Mesenchymal stem cell (in vitro differentiated cells and primary cell): ENCODE measurements around the gene CBLB.

ENCODE experiments used
- DNase-seq: peaks from one replicate; pipeline ENCODE4 v3.0.0-alpha.2; 2013
- H2AFZ ChIP-seq: one replicate; pipeline ENCODE4 v1.6.1; 2013; ENCODE audit warnings: low read depth, mild to moderate bottlenecking, control low read depth, inconsistent platforms, low read length, moderate library complexity
- H2AK5ac ChIP-seq: 2 replicates; pipeline ENCODE4 v1.6.1; 2013; ENCODE audit warnings: low read length, moderate library complexity, mild to moderate bottlenecking, inconsistent platforms; ENCODE audit not compliant: severe bottlenecking
- H2BK120ac ChIP-seq: one replicate; pipeline ENCODE4 v1.6.1; 2013; ENCODE audit warnings: low read depth, mild to moderate bottlenecking, inconsistent platforms, low read length, moderate library complexity
- H2BK12ac ChIP-seq, 2 experiments: one replicate each; pipeline ENCODE4 v1.6.1; 2013; ENCODE audit warnings: inconsistent platforms in 2 of 2, low read length in 2 of 2, mild to moderate bottlenecking in 2 of 2, moderate library complexity in 2 of 2, control low read depth in 1 of 2
- H2BK15ac ChIP-seq: one replicate; pipeline ENCODE4 v1.6.1; 2013; ENCODE audit warnings: mild to moderate bottlenecking, low read depth, inconsistent platforms; ENCODE audit not compliant: poor library complexity, severe bottlenecking
- H2BK5ac ChIP-seq: 2 replicates; pipeline ENCODE4 v1.6.1; 2013; ENCODE audit warnings: low read depth, mild to moderate bottlenecking, low read length, control low read depth, inconsistent platforms; ENCODE audit not compliant: poor library complexity, severe bottlenecking
- H3K14ac ChIP-seq, 2 experiments: one replicate each; pipeline ENCODE4 v1.6.1; 2013; ENCODE audit warnings: inconsistent platforms in 2 of 2, low read length in 2 of 2, control low read depth in 1 of 2, mild to moderate bottlenecking in 1 of 2, moderate library complexity in 1 of 2
- H3K18ac ChIP-seq, 2 experiments: one replicate each; pipeline ENCODE4 v1.6.1; 2013; ENCODE audit warnings: inconsistent platforms in 2 of 2, low read length in 2 of 2, control low read depth in 1 of 2, low read depth in 1 of 2, mild to moderate bottlenecking in 1 of 2
- H3K23ac ChIP-seq, 2 experiments: one replicate each; pipeline ENCODE4 v1.6.1; 2013; ENCODE audit warnings: inconsistent platforms in 2 of 2, low read length in 2 of 2, mild to moderate bottlenecking in 2 of 2, moderate library complexity in 2 of 2, control low read depth in 1 of 2
- H3K27ac ChIP-seq: 2 replicates; pipeline ENCODE4 v1.5.1; 2013; ENCODE audit warnings: mild to moderate bottlenecking, moderate library complexity, low read length, control low read depth, inconsistent platforms; ENCODE audit not compliant: poor library complexity, severe bottlenecking
- H3K27me3 ChIP-seq, 2 experiments: 2 replicates each; pipeline versions ENCODE4 v1.6.1 to v1.7.0; 2013; ENCODE audit warnings: low read length in 2 of 2, mild to moderate bottlenecking in 2 of 2, moderate library complexity in 2 of 2, control low read depth in 1 of 2, inconsistent platforms in 1 of 2; ENCODE audit not compliant: control insufficient read depth in 1 of 2, insufficient read depth in 1 of 2
- H3K36me3 ChIP-seq, 2 experiments: 2 replicates each; pipeline versions ENCODE4 v1.6.1 to v1.7.0; 2013; ENCODE audit warnings: low read length in 2 of 2, control low read depth in 1 of 2, inconsistent platforms in 1 of 2, low read depth in 1 of 2, mild to moderate bottlenecking in 1 of 2; ENCODE audit not compliant: insufficient read depth in 2 of 2, control insufficient read depth in 1 of 2
- H3K4ac ChIP-seq, 2 experiments: one replicate each; pipeline ENCODE4 v1.6.1; 2013; ENCODE audit warnings: inconsistent platforms in 2 of 2, low read length in 2 of 2, mild to moderate bottlenecking in 2 of 2, moderate library complexity in 2 of 2, control low read depth in 1 of 2, low read depth in 1 of 2
- H3K4me1 ChIP-seq: 2 replicates; pipeline ENCODE4 v1.6.1; 2013; ENCODE audit warnings: low read depth, low read length, control low read depth; ENCODE audit not compliant: control insufficient read depth, insufficient read depth
- H3K4me2 ChIP-seq: 2 replicates; pipeline ENCODE4 v1.6.1; 2013; ENCODE audit warnings: low read length, mild to moderate bottlenecking, inconsistent platforms; ENCODE audit not compliant: poor library complexity, severe bottlenecking
- H3K4me3 ChIP-seq, 2 experiments: 2 replicates each; pipeline versions ENCODE4 v1.5.1 to v1.7.0; 2013; ENCODE audit warnings: low read length in 2 of 2, mild to moderate bottlenecking in 2 of 2, control low read depth in 1 of 2, low read depth in 1 of 2; ENCODE audit not compliant: insufficient read depth in 1 of 2
- H3K79me1 ChIP-seq: replicated peaks from 2 replicates; pipeline ENCODE4 v1.6.1; 2013; ENCODE audit warnings: mild to moderate bottlenecking, control low read depth, low read length, inconsistent platforms; ENCODE audit not compliant: poor library complexity, severe bottlenecking
- H3K9ac ChIP-seq: 2 replicates; pipeline ENCODE4 v1.7.0; 2013; ENCODE audit warnings: mild to moderate bottlenecking, low read length, moderate library complexity
- H3K9me3 ChIP-seq: 2 replicates; pipeline ENCODE4 v1.7.0; 2013; ENCODE audit warnings: mild to moderate bottlenecking, low read length; ENCODE audit not compliant: control insufficient read depth
- H4K8ac ChIP-seq: one replicate; pipeline ENCODE4 v1.6.1; 2013; ENCODE audit warnings: inconsistent platforms, mild to moderate bottlenecking, low read length, moderate library complexity
- H4K91ac ChIP-seq: one replicate; pipeline ENCODE4 v1.6.1; 2013; ENCODE audit warnings: mild to moderate bottlenecking, low read length, inconsistent platforms
- WGBS: methylation state at CpG from one replicate; pipeline ENCODE4 v1.1.7; 2013; ENCODE audit warnings: mixed read lengths; 5-methylcytosine and 5-hydroxymethylcytosine counted together

CBLB gene

GRCh38 chr3:105790534-105790933 lies 78.3 kb downstream of the CBLB start:
- Histone ChIP-seq H4K91ac (no peak overlapping the region), H3K23ac (no peak overlapping the region), H2BK12ac (peak overlapping the region; percentile 3 to 96), H3K27me3 (no peaks in the 10 kb centered on the region), H4K8ac (no peak overlapping the region), H2BK120ac (no peak overlapping the region), H2AK5ac (peak overlapping the region; percentile 10), H2BK5ac (no peak overlapping the region), H3K4ac (peak overlapping the region in 1 of 2 experiments; percentile 73), H3K14ac (peak overlapping the region in 1 of 2 experiments; percentile 76), H3K79me1 (peaks cover 16% of the 10 kb centered on the region), H3K9ac (peak overlapping the region; percentile 84), H3K36me3 (no peaks in the 10 kb centered on the region), H2BK15ac (no peak overlapping the region), H3K4me1 (peaks cover 4% of the 10 kb centered on the region), H3K4me2 (no peak overlapping the region), H3K4me3 (peak overlapping the region in 1 of 2 experiments; percentile 34), H3K27ac (peak overlapping the region; percentile 19), H2AFZ (no peak overlapping the region), H3K18ac (peak overlapping the region; percentile 72 to 80), H3K9me3 (no peaks in the 10 kb centered on the region)
- DNase-seq = no peak
- WGBS = 95% methylated on average over 1 of the region's 2 CpGs

GRCh38 chr3:105788593-105788992 lies 80.2 kb downstream of the CBLB start:
- no peak overlapping the region for H2AFZ ChIP-seq
- no peak overlapping the region for H4K91ac ChIP-seq
- H3K79me1 ChIP-seq = peaks cover 20% of the 10 kb centered on the region
- H2BK5ac ChIP-seq = no peak overlapping the region
- H3K4ac ChIP-seq = no peak overlapping the region
- H2AK5ac ChIP-seq = no peak overlapping the region
- H3K18ac ChIP-seq = no peak overlapping the region
- no peak overlapping the region for H2BK120ac ChIP-seq
- no peaks in the 10 kb centered on the region for H3K27me3 ChIP-seq
- H3K36me3 ChIP-seq = no peaks in the 10 kb centered on the region
- H3K23ac ChIP-seq = no peak overlapping the region
- H3K4me3 ChIP-seq = no peak overlapping the region
- no peak overlapping the region for H2BK15ac ChIP-seq
- DNase-seq = no peak
- no peak overlapping the region for H2BK12ac ChIP-seq
- no peak overlapping the region for H3K14ac ChIP-seq
- H3K9ac ChIP-seq = no peak overlapping the region
- WGBS = 96% methylated on average over 3 of the region's 3 CpGs
- no peak overlapping the region for H3K4me2 ChIP-seq
- H3K27ac ChIP-seq = no peak overlapping the region
- peaks cover 4% of the 10 kb centered on the region for H3K4me1 ChIP-seq
- no peak overlapping the region for H4K8ac ChIP-seq
- no peaks in the 10 kb centered on the region for H3K9me3 ChIP-seq

- H3K36me3 ChIP-seq = no peaks in the 10 kb centered on the region
- H3K18ac ChIP-seq = no peak overlapping the region
- H3K4ac ChIP-seq = no peak overlapping the region
- no peak overlapping the region for H2AFZ ChIP-seq
- H3K9ac ChIP-seq = no peak overlapping the region
- WGBS = 96% methylated on average over 2 of the region's 2 CpGs
- H3K79me1 ChIP-seq = peaks cover 20% of the 10 kb centered on the region
- no peak overlapping the region for H2BK5ac ChIP-seq
- H3K27ac ChIP-seq = no peak overlapping the region
- peaks cover 4% of the 10 kb centered on the region for H3K4me1 ChIP-seq
- H3K4me3 ChIP-seq = no peak overlapping the region
- H2BK120ac ChIP-seq = no peak overlapping the region
- no peak overlapping the region for H3K23ac ChIP-seq
- no peak overlapping the region for H4K91ac ChIP-seq
- H3K9me3 ChIP-seq = no peaks in the 10 kb centered on the region
- H3K27me3 ChIP-seq = no peaks in the 10 kb centered on the region
- no peak overlapping the region for H3K14ac ChIP-seq
- H2BK15ac ChIP-seq = no peak overlapping the region
- no peak overlapping the region for H2BK12ac ChIP-seq
- H4K8ac ChIP-seq = no peak overlapping the region
- H3K4me2 ChIP-seq = no peak overlapping the region
- DNase-seq = no peak
- no peak overlapping the region for H2AK5ac ChIP-seq
Observed at GRCh38 chr3:105787453-105787852, 81.4 kb downstream of the CBLB start.

- Histone ChIP-seq H3K4me2 (no peak overlapping the region), H4K8ac (no peak overlapping the region), H2BK12ac (no peak overlapping the region), H3K18ac (no peak overlapping the region), H3K27ac (no peak overlapping the region), H2AK5ac (no peak overlapping the region), H3K9ac (no peak overlapping the region), H3K79me1 (peaks cover 20% of the 10 kb centered on the region), H3K4me1 (peaks cover 3% of the 10 kb centered on the region), H3K23ac (no peak overlapping the region), H3K4me3 (no peak overlapping the region), H3K27me3 (no peaks in the 10 kb centered on the region), H3K14ac (no peak overlapping the region), H2BK15ac (no peak overlapping the region), H2BK5ac (no peak overlapping the region), H3K4ac (no peak overlapping the region), H2BK120ac (no peak overlapping the region), H3K9me3 (no peaks in the 10 kb centered on the region), H4K91ac (no peak overlapping the region), H2AFZ (no peak overlapping the region), H3K36me3 (no peaks in the 10 kb centered on the region)
- no CpG with 5 or more reads among the region's 1 CpG for WGBS
- DNase-seq = no peak
Observed at GRCh38 chr3:105786990-105787389, 81.8 kb downstream of the CBLB start.
